NCI-H2081 (cell line): ENCODE data around the gene ATL2.
"Not testable (repeated sequence)": the region's sequence is repeated elsewhere in the genome, so short reads cannot be mapped to it uniquely, and the experiment has no call there.

ENCODE experiments used
- DNase-seq, 2 experiments: peaks; one replicate each; lab custom pipeline; 2025; lab: John Stamatoyannopoulos, UW

ATL2 gene

DNA sequence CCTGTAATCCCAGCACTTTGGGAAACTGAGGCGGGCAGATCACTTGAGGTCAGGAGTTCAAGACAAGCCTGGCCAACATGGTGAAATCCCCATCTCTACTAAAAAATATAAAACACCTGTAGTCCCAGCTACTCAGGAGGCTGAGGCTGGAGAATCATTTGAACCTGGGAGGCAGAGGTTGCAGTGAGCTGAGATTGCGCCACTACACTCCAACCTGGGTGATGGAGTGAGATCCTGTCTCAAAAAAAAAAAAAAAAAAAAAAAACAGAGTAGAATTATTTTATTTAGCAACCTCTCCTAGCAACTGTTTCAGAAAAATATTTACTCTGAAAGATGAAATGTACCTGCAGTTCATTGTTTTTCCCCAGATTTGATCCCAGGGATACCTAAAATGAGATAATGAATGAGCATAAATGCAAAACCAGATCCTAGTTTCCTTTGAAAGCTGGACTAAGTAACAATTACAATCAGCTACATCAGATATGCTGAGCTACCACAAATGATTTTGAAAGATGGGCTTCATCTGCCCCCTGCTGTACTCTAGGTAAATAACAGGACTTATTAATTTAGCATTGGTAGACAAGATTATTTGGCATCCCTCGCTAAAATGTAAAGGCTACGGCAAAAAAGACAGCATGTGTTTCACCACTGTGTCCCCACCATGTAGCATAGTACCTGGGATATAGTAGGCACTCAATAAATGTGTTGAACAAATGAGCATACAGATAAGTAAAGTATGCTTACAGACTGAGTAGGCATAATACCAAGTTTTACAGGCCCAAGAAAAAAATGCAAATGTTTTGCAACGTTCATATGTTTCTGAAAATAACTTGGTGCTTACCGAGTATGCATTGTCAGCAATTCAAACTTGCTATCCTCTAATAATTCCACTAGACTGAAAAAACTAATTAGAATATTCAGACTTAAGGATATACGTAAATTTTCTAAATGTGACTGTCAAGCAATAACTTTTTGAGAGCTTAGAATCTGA lies 102.5 kb downstream of the ATL2 start:
- peak; percentile 54 to 76 for DNase-seq

DNA sequence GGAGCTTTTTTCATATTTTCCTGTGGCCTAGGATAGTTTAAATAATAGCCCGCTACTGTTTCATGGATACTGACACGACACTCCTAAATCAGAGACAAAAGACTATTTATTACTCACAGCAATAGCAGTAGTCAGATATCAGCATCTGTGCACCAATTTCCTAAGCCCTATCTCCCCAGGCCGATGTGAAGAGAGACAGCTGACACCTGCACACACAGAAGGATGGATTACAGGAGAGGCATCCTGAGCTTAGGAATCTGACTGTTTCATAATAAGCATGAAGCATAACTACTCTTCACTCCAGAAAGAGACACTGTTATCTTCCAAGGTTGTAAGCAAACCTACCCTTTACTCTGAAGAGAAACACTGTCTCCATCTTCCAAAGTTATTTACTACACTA lies 105.4 kb downstream of the ATL2 start:
- DNase-seq: no peak

DNA sequence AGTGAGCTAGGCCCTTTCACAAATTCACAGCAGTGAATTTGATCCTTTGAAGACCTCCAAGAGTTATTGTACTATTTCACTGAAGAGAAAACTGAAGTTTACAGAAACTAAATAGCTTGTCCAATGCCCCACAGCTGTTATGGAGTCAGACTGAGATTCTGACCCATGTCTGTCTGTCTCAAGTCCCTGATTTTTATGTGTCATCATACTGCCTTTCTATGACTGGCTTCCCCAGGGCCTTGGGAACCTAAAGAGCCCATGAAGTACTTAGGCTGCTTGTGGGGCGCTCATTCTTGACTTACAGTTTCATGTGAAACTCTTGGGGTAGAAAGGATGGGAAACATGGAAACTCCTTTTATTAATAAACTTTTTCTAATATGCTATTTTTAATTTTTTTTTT lies 107.7 kb downstream of the ATL2 start:
- DNase-seq: no peak

DNA sequence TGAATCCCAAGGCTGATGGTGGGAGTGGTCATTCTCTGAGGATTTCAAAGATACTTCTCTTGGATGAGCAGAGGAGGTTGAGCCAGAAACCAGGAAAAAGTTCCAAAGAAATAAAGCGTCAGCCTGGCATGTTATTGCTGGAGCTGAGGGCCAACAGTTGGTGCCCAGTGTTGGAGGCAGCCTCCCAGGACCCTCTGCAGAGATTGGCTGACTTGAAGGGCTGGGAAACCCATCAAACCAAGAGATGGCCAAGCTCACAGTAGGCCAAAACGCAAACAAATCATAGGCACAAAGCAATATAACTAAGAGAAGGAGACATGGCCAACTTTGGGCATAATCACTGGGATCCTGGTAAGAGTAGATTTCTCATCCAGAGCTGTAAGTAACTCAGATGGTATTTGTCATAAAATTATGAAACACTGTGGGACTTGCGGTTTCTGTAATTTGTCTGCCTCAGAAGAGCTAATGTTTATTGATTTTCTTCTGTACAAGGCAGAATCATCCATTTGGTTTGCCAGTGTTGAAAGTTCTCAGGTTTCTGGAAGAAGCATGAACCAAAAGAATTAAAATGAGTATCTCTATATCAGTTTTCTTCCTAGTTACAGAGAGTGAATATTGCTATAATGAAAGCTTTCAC lies 108.3 kb downstream of the ATL2 start:
- DNase-seq: no peak

DNA sequence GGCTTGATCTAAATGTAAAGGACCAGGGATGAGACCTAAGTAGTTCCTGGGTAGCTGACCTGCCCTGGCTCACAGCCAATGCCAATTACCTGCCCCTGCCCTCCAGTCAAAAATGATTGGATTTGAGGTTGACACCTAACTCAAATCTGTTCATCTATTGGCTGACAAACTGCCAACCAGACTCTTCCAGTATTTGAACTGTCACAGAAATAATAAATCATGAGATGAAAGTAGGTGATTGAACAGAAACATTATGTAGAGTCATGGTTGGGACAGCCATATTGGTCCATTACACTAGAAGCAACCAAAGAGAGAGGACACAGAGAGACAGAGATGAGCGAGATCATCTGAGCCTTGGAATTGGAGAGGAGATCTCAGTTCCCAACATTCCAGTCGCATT lies 109.1 kb downstream of the ATL2 start:
- no peak for DNase-seq

DNA sequence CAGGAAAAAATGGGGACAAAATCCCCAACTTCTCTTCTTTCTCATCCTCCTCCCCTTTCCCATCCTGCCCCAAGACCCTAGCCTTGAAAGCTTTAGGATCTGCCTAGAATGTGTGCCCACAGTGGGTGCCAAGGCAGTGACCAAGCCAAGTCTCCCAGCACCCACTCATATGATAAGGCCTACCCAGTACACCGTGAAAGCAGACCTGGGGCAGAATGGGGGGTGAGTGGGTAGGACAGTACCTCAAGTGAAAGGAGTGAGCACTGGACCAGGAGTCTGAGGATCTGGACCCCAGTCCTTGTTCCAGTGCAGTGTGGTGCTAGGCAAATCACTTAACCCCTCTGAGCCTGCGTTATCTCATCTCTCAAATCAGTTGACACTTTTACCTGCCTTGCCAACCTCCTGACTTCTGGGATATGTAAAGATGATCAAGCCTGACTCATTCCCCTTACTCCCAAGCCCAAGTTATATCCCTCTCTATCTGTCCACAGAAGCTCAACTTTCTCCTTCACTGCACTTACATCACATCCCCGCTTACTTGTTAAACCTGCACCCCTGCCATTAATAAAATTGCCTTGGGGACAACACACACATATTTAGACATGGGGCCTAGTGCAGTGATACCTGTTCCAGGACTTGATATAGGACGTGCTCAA lies 109.7 kb downstream of the ATL2 start:
- no peak for DNase-seq

DNA sequence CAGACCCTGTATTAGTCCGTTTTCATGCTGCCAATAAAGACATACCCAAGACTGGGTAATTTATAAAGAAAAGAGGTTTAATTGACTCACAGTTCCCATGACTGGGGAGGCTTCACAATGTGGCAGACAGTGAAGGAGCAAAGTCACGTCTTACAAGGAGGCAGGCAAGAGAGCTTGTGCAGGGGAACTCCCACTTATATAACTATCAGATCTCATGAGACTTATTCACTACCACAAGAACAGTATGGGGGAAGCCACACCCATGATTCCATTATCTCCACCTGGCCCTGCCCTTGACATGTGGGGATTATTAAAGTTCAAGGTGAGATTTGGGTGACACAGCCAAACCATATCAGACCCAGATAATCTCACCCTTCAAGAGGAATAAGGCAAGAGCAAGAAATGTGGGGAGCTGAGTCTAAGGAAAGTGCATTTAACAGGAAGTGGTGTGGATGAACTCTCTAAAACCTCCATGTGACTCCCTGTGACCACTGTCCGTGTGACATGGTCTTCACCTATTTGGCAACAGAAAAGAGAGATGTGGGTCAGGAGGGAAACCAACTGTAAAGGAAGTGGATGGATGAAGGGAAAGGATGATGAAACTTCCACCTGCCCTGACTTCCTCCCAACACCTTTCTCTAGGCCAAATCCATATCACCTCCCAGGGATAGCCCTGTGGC lies 110.6 kb downstream of the ATL2 start:
- DNase-seq: no peak

DNA sequence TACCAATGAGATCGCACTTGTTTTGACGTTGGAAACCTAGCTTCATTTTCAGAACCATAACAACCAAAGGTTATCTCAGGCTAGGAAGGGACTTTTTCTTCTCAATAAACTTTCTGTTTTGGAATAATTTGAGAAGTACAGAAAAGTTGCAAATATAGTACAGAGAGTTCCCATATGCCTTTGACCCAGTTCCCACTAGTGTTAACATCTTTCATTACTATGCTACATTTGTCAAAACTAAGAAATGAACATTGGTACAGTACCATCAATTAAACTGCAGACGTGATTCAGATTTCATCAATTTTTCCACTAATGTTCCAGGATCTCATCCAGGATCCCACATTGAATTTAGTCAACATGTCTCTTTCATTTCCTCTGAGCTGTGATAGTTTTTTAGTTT lies 111.6 kb downstream of the ATL2 start:
- DNase-seq: no peak

DNA sequence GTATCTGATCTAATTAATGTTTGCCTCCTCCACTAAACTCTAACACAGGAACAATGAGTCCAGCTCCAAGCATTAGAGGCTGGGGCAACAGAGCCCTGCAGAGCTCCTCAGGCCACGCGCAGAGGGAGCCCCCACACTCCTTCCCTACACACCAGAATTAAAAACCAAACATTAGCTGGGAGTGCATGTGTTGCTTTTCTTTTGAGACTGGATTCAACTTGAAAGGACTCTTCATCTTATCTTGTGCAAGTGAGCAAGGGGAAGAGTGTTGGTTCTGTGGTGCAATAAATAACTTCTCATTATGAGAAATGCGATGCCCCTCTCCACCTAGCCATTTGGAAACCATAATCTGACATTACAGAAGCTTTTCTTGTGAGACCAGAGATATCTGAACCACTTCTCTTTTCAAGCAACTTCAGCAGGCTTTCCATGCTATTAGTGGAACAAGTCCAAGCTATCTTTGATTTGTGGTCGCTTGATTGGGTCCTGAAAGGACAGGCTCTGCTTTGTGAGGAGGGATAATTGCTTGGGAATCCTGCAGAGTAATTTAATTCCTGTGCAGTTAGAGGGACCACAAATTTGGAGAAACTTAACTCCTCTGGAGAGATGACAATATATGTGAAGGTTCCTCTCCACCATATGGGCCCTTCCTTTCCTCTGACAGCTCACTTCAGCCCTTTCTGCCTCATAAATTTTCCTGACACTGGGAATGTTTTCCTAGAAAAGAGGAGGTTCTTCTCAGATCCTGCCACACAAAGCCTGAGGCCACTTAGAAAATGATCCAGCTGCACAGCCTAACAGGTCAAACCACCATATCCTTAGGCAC lies 112.5 kb downstream of the ATL2 start:
- no peak for DNase-seq

DNA sequence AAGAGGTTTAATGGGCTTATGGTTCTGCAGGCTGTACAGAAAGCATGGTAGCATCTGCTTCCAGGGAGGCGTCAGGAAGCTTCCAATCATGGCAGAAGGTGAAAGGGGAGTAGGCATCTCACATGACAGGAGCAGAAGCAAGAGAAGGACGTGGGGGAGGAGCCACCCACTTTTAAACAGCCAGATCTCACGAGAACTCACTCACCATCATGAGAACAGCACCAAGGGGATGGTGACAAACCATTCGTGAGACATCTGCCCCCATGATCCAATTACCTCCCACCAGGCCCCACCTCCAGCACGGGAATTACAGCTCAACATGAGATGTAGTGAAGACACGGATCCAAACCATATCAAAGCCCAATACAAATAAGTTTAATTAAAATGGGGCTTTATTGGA lies 113.8 kb downstream of the ATL2 start:
- DNase-seq: no peak

DNA sequence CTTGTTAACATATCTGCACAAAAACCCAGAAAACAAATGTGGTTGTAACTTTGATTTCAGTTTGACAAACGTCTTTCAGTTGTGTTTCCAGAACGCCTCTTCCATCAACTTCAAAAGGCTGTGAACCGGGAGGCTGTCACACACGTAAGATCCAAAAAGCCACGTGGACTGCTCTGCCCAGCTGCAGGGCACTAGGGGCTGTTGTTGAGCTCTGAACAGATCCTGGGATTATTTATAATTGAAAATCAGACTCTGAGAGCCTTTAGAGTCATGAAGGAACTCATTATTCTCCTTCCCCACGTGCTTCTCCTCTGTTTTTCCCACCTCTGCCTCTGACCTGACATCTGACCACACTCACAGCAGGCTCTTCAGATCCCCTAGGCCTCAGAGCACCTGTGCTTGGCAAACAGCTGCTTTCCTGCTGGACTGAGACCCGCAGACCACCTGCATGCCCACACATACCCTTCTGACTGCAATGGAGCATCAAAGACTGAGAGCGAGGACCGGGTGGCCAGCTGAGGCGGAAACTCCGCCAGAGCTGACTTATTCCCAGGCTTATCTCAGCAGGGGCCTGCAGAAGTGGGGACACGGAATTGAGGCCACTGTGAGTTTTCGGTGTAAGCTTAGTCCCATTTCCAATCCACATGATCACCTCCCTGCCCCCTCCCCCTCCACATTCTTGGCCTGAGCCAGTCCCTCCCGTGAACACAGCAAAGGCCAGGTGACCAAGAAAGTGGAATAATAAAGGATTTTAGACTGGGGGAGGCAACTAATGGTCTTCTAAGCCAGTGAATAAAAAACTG lies 114.8 kb downstream of the ATL2 start:
- no peak for DNase-seq

DNA sequence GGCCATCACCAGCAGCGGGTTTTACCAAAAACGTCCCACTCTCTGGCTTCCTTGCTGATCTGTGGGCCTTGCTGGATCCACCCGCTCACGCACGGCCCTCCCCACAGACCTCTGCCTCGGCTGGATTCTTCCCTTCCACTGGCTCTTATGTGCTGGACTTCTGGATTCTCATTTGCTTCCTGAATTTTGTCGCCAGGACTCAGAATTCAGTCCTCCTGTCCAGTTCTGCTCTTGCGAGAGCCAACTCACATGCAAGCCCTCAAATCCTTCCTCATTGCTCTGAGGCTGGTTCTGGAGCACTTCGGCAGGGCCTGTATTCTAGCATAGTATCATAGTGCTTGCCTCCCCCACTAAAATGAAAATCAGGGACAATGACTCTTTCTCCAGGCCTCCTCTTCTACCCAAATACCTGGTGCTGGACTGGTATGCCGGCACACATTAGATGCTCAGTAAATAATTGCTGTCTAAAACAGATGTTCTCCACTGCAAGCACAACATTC lies 115.5 kb downstream of the ATL2 start:
- DNase-seq: no peak

DNA sequence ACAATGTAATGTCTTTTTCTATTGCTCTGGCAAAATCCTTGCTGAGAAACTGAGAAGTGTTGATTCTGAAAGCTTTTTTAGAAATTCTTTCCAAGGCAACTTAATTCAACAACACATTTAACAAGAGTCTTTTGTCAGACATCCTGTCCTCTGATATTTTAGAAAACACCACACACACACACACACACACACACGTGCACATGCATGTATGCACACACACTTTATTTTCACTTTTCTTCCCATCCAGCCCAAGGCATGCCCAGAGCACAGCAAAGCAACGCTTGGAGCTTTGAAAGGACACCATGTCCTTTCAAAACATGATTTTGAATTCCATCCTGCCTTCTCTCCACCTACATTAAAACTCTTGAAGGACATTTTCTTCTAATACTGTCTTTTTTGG lies 116.1 kb downstream of the ATL2 start:
- DNase-seq: no peak

DNA sequence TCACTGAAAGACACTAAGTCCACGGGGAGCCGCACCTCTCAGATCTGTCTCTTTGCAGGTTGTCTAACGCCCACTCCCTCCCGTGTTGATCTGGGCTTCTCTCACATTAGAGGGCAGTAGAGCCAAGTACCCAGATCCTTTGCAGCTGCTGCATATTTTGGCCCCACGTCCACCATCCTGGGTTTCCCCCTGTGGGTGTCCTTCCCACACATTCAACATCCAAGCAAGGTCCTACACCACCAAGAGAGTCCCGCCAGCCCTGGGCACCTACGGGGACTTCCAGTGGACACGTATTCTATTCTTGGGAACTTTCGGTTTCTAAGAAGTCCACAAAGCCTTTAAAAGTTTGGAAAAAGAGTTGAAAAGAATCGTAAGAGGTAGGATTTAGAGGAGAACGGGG lies 116.6 kb downstream of the ATL2 start:
- no peak for DNase-seq

DNA sequence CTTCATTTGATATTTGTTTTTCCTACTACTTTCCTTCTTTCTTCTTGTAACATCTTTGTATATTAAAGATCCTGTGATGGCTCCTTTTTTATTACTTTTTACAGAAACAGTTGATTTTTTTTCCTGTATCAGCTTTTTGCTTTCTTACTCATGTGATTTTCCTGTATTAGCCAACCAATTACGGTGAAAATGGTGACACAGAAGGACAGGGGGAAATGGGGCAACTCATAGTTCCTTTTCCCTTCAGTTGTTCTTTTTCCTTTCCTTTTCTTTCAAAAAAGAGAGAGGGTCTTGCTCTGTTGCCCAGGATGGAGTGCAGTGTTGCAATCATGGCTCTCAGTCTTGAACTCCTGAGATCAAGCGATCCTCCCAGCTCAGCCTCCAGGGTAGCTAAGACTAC lies 117.8 kb downstream of the ATL2 start:
- DNase-seq: no peak

DNA sequence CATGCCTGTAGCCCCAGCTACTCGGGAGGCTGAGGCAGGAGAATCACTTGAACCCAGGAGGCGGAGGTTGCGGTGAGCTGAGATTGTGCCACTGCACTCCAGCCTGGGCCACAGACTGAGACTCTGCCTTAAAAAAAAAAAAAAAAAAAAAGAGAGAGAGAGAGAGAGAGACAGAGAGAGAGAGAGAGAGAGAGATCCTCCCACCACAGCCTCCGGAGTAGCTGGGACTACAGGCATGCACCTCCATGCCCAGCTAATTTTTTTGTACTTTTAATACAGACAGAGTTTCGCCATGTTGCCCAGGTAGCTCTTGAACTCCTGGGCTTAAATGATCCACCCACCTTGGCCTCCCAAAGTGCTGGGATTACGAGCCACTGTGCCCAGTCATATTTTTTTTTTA lies 119.4 kb downstream of the ATL2 start:
- DNase-seq: not testable (repeated sequence)

DNA sequence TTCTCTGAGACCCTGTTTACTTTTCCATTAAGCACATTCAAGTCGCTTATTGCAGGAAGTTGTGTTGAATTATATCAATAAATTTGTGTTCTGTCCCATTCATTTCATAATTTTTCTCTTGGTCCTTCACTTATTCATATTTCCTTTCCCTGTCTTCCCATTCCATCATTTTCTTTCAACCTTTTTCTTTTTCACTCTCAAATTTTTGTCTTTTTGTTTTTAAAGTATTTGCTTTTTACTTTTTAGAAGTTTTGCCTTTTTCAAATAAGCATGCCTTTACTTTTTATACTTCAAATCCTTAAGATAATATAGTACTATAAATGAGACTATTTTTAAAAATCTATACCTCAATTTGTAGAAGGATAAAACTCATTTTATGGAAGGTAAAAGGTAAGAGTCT lies 120.5 kb downstream of the ATL2 start:
- no peak for DNase-seq

DNA sequence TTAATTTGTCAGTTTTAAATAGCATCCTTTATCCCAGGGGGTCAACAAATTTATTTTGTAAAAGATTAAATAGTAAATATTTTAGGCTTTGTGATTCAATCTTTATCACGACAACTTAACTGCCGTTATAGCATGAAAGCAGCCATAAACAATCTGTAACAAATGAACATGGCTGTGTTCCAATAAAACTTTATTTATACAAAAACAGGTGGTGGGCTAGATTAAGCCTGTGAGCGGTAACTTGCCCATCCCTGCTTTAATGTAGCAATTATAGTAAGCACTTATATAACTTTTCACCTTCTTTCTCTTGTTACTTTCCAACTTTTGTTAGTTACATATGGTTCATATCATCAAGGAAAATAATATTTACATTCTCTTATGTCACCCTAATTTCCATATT lies 121.9 kb downstream of the ATL2 start:
- no peak for DNase-seq

DNA sequence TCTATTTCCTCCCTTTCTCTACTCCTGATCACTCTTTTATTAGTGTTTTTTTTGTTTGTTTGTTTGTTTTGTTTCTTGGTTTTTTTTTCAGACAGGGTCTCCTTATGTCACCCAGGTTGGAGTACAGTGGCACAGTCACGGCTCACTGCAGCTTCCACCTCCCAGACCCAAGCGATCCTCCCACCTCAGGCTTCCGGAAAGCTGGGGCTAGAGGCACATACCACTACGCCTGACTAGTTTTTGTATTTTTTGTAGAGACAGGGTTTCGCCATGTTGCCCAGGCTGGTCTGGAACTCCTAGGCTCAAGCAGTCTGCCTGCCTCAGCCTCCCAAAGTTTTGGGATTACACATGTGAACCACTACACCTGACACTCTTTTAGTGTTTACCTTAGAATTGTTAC lies 122.3 kb downstream of the ATL2 start:
- no peak for DNase-seq

DNA sequence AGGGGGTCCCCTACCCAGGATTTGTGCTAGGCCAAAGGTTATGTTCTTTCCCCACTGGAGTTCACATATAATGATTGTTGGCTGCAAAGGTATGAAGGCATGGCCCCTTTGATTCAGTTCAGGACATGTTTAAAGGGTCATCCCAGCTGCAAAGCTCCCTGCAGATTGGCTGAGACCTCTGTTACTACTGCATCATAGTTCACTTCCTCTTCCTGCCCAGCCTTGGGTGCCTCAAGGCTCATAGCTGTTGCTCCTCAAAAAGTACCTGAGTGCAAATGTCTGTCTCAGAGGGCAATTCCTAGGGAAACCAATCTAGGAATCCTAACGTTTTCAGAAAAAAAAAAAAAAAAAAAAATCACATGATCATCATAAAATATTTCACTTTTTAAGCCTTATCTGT lies 125.1 kb downstream of the ATL2 start:
- DNase-seq: no peak
